GM18502 (cell line): Measurements from ENCODE around the gene TMEM61.
"Not testable (repeated sequence)": the region's sequence is repeated elsewhere in the genome, so short reads cannot be mapped to it uniquely, and the experiment has no call there.

Experiments used
- ATAC-seq: cut with Tn5 transposase; IDR thresholded peaks from one replicate; pipeline ENCODE4 v1.9.1; 2021; ENCODE audit warnings: mild to moderate bottlenecking; ENCODE audit not compliant: unreplicated experiment, poor library complexity

Gene TMEM61

DNA sequence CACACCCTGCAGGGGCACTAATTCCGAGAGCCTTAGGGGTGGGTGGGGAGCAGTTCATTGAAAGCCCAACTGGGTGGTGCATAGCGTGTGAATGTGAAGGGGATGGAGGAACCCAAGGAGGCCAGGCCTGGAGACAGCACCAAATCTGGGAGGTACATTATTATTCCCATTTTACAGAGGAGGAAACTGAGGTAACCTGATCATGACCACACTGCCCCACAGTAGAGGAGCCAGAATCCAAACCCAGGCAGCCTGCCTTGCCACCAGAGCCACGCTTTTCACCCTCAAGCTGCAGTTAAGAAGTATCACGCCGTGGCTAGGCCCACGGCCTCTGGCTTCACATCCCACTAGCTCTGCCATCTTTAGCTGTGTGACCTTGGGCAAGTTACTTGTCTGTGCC lies 17.7 kb downstream of the TMEM61 start:
- no peak for ATAC-seq

DNA sequence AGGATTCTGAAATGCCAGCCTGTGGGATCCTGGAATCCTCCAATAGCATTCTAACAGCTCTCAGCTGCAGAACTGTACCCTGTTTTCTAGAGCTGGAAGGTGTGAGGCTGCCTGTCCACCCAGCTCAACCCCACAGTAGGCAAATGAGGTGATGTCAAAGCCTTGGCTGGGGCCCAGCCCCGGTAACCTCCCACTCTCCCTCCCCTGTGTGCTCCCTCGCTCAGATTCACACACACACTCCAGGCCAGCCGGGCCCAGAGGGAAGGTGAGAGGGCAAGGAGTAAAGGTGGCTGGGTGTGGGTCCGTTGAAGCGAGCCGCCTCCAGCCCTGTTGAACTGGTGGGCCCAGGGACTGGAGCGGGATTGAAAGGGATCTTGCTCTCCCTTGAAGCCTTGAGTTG lies 18.2 kb downstream of the TMEM61 start, which contains the start of gene BSND:
Gene BSND (plus strand): TSS at position 257 of the 400 bp plus-strand sequence. CDS start 254 bp downstream, outside the sequence.
- no peak for ATAC-seq

DNA sequence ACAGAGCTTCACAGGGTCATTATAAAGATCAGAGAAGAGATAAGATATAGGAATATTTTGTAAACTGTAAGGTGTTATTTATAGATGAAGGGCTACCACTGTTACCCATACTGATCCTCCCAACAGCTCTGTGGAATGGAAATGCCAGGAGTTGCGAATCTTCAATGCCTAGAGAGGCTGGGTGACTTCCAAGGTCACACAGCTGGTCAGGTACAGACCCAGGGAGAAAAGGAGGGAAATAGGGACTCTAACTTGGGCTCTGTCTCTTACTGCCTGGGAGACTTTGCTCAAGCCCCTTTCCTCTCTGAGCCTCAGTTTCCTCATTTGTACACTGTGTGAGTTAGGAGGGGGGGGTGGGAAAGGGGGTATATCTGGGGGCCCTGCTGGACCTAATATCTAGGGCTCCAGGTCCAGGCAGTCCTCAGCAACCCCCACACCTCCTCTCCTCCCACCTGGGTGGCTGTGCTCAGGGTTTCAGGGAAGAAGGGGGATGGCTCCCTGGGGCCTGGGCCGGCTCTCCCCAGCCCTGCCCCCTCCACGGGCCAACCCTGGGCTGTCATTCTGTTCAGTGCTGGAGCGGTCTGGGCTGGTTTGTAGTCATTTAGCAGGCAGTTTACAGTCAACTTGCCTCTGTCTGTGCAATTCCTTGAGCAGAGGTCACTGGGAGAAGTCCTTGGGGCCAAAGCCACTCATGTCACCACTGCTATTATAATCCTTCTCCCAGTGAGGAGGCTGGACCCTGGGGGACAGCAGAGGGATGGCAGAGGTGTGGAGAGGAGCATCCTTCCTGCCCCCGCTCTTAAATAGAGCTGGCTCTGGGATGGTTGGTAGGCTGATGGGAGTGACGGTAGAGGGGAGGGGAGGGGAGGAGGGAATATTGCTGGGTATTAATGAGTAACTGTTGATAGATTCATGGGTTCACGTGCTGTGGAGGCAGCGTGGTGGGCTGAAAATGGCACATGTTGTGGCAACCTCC lies 20.0 kb downstream of the TMEM61 start:
- no peak for ATAC-seq

DNA sequence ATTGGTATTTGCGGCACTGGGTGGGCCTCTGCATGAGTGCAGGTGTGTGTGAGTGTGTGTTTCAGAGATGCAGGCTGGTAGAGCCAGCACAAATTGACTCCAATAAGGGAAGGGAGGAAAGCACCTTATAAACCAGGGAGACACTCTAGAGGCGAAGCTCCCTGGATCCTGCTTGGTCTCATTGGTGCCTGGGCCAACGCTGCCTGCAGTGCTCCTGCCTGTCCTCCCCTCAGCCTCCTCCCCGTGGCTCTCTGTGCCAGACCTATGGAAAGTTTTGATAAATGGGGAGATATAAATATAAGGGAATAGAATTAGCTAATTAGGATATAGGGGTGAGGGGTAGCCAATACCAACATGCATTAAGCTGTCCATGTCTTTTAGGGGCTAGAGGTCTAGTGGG lies 20.9 kb downstream of the TMEM61 start:
- ATAC-seq, result no peak

DNA sequence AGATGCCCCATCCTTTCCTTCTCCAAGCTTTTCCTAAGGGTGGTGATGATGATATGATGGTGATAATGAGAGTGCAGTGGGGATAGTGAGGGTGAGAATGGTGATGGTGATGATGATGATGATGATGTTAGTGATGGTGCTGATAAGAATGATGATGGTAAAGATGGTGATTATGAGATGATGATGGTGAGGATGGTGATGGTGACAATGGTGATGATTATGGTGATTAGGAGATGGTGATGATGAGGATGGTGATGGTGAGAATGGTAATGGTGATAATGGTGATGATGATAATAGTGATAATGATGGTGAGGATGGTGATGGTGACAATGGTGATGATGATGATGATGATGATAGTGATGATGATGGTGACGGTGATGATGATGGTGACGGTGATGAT lies 22.3 kb downstream of the TMEM61 start:
- no peak for ATAC-seq

DNA sequence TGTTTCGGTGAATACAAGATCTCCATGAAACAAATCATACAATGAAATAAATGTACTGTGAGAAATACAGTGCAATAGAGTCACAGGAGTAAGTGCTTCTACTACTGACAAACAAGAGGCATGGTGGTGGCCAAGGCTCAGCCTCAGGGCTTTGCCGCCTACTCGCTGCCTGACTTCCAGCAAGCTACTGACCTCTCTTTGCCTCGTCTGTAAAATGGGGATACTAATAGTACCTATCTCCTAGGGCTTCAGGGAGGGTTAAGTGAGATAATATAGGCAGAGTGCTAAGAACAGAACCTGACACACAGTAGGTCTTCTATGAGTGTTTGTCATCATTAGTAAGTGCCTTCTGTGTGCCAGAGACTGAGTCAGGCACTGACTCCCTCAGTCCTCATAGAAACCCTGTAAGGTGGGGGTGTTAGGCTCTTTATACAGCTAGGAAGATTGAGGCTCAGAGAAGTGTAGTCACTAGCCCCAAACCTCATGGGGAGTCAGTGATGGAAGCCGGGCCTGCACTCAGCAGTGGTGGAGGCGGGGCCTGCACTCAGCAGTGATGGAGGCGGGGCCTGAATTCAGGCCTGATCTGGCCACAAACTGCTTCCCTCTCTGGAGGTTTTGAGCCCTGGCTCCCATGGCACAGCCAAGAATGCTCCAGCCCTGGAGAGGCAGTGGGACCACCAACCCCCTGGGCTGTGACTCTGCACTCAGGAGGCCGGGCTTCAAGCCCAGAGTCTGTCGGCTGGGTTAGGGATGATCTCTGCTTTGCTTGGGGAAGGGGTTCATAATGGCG lies 25.1 kb downstream of the TMEM61 start:
- ATAC-seq, result no peak

DNA sequence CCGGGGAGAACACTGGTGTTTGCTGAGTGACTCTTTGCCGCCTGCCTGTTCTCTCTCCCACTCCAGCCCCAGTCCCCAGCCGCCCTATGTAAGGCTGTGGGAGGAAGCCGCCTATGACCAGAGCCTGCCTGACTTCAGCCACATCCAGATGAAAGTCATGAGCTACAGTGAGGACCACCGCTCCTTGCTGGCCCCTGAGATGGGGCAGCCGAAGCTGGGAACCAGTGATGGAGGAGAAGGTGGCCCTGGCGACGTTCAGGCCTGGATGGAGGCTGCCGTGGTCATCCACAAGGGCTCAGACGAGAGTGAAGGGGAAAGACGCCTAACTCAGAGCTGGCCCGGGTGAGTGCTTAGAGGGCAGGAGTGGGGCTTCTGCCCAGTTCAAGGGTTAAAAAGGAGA lies 26.5 kb downstream of the TMEM61 start:
- no peak for ATAC-seq

DNA sequence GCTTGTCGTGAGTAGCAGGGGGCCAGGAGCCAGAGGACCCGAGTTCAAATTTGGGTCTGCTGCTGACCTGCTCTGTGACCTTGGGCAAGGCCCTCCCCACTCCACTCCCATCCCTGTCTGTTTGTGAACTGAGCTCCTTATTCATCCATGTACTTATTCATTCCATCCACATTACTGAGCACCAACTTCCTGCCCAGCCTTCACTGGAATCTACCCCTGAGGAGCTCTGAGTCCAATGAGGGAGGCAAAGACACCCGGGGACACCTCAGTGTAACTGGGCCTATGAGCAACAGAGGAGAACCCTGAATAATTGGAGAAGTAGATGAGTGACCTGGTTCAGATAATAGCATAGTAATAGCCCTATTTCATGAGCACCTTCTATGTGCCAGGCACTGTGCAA lies 27.2 kb downstream of the TMEM61 start:
- ATAC-seq, result no peak

DNA sequence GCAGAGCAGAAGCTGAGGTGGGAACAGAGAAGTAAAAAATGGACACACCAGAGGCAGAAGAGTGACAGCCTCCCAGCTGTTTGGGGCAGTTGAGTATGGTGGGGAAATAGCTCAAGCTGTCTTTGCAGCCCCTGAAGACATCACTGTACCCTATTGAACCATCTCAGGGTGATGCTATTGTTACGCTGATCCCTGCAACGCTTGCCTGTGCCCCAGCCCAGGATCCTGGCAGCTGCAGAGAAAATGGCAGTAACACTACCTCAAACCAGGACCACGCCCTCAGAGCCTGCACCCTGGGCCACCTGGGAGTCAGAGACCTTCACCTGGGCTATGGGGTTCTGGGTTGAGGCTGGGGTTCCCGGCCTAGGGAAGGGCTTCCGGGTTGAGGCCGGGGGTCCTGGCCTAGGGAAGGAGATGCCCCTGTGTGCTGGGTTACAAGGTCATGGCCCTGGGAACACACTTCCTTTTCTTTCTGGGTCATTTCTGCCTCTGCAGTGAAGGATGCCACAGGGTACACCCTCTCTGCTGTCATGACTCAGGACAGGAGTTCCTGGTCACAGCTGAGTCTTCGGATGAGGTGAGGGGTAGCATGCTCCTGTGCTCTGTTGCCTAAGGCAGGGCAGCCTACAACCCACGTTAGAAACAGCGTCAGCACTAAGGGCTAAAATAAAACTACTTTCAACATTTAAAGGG lies 29.9 kb downstream of the TMEM61 start:
- ATAC-seq, result no peak

DNA sequence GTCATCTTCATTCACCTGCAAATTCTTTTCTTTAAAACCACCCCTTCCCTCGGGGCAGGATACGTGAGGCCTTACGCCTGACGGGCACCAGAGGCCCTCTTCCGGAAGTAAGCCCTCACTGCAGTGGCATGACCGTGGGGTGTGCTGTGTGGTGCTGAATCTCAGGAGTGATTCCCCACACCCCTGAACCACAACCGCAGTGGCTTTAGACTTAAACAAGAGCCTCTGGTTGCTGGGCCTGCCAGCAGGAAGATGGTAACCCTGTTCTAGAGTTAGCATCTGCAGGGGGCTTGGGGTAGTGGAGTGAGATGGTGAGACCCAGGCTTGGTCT lies 30.4 kb downstream of the TMEM61 start:
- ATAC-seq, result no peak

DNA sequence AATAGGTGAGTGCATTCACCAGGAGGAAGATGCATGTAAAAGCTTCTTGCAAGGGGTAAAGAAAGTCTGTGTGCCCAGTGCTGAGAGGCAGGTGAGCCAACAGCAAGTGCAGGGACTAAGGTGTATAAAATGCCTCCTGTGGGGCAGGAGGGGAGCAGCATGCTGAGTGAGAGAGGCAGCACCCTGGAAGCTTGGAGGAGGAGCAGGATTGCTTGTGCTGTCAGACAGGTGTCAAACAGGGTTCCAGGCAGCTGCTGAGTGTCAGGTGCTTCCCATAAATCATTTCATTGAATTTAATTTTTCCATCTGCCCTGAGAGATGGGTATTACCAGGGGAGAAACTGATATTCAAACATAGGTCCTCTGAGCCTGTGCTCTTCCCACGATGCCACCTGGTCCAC lies 32.2 kb downstream of the TMEM61 start:
- no peak for ATAC-seq

DNA sequence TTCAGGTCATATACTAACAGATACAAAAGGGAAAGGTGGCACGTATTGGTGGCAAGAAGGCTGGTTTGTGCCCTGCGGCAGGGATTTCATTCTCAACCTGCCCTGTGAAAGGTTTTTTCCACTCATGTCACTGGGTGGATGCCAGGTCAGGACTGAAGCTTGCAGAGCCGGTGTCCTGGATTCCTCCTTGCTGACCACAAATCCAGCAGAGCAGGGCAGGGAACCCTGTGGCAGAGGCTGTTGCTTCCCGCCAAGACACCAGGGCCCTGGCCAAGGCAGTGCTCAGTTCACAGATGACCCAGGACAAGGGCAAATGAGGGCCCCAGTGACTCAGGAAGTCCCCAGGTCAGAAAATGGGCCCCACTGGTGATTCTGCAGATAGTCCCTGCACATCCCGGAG lies 34.7 kb downstream of the TMEM61 start:
- ATAC-seq, result no peak

DNA sequence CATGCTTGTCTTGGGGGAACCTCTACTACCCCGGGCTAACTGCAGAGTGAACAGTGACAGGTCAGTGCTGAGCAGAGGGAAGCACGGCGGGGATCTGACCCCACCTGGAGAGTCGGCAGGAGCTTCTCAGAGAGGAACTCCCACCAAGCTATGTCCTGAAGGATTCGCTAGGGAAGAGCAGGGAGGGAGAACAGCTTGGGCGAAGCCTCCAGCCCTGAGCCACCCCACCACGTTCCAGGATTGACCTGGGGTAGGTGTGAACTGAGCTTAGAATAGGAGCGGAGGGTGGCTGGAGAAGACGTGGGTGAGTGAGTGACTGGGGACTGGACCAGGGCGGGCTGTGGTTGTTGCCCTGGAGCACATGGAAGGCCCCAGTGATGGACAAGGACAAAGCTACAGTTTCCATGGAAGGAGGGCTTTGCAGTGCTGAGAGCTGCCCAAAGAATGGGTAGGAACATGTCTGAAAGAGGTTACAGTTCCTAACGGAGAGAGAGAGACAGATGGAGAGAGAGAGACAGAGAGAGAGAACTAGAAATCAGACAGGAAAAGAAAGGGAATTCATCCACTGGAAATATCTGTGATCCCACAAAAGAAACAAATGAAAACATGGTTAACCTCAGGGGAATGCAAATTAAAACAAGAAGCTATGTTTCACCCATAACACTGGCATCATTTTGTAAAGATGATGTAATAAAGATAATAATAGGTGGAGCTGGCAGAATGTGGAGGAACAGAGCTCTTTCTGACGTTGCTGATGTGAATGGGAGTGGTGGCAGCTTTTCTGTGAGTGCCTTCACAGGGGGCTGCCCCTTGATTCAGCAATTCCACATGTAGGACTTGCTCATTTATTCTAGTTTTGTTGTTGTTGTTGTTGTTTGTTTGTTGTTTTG lies 35.5 kb downstream of the TMEM61 start:
- ATAC-seq, result no peak

DNA sequence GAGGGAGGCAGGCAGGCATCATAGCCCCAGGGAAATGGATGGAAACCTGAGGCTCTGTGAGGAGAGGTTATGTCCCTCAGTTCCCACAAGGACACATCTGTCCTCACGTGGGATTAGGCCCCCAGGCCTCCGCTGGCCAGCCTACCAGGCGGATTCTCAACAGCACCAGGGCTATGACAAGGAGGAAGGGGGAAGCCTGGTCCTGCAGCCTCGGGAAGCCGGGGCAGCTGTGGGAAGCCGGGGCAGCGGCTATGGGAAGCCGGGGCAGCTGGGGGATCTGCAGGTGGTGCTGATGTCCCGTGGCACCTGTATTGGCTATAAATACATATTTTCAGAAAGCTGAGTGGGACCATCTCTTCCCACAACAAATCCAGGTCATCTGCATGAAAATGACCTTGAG lies 38.0 kb downstream of the TMEM61 start:
- ATAC-seq, result no peak

DNA sequence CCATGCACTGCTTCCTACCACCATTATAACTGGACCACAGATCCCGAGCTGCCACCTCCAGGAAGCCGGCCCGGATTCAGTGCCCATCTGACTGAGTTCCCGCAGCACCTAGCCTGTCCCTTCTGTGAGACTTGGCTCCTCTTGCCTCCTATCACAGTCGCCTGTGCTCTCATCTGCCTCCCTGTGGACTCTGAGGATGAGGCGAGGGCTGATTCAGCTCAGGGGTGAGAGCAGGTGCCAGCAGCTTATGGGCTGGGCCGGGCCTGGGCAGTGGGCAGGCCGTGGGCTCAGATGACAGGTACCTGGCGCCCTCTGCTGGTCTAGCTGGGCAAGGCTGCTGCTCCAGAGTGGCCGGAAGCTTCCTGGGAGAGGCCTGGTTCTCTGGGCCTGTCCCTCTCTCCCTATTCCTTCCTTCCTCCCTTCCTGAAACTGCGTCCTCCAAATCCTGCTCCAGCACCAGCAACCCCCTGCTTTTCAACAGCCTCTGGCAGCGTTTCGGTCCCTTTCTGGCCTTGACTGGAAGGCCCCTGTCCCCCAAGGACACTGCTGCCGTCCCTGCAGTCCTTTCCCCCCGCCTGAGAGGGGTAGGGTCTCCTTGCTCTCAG lies 41.6 kb downstream of the TMEM61 start:
- peak; percentile 80 for ATAC-seq

DNA sequence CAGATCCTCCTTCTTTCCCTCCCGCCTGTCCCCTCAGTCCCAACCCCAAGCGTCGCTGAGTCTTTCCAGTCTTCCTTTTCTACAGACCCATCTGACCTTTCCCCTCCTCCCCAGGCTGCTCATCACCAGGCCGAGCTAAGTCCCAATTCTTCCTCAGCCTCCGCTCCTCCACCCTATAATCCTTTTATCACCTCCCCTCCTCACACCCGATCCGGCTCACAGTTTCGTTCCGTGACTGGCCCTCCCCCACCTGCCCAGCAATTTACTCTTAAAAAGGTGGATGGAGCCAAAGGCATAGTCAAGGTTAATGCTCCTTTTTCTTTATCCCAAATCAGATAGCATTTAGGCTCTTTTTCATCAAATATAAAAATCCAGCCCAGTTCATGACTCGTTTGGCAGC lies 43.7 kb downstream of the TMEM61 start:
- ATAC-seq, result not testable (repeated sequence)

DNA sequence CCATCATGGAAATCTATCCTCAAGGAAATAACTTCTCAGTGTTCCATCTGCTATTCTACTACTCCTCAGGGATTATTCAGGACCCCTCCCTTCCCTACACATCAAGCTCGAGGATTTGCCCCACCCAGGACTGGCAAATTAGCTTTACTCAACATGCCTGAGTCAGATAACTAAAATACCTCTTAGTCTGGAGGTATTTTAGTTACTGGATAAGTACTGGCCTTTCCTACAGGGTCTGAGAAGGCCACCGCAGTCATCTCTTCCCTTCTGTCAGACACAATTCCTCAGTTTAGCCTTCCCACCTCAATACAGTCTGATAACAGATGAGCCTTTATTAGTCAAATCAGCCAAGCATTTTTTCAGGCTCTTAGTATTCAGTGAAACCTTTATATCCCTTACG lies 46.3 kb downstream of the TMEM61 start:
- not testable (repeated sequence) for ATAC-seq

DNA sequence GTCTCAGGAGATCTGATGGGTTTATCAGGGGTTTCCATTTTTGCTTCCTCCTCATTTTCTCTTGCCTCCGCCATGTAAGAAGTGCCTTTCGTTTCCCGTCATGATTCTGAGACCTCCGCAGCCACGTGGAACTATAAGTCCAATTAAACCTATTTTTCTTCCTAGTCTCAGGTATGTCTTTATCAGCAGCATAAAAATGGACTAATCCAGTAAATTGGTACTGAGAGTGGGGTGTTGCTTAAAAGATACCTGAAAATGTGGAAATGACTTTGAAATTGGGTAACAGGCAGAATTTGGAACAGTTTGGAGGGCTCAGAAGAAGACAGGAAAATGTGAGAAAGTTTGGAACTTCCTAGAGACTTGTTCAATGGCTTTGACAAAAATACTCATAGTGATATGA lies 50.7 kb downstream of the TMEM61 start:
- not testable (repeated sequence) for ATAC-seq

DNA sequence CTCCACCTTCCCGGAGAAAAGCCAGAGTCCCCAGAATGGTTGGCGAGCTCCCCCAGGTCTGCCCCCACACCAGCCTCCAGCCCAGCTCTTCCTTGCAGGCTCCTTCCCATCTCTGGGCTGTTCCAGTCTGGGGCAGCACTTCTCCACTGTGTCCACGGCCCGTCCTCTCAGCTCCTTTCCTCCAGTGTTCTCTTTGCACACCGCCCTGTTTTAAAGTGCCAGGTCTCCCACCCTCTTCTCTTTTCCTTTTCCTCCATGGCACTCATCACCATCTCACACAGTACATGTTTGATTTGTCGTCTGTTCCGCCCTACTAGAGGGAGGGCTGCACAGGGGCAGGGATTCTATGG lies 52.8 kb downstream of the TMEM61 start:
- ATAC-seq, result no peak
